ENCODE results near the gene DEFB127. TPM values are rescaled to one million over a fixed set of nuclear protein-coding genes. Genes with fewer than 3 reads are reported as not detected.
"Not testable (repeated sequence)": the region's sequence is repeated elsewhere in the genome, so short reads cannot be mapped to it uniquely, and the experiment has no call there.

The DEFB127 gene, protein sequence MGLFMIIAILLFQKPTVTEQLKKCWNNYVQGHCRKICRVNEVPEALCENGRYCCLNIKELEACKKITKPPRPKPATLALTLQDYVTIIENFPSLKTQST
- total RNA-seq: not detected

GRCh38 chr20:157154-157553 is at the start of gene DEFB127:
TSS of gene DEFB127 (plus strand) at chr20:157454. CDS start at chr20:157545, 91 bp downstream.
- ATAC-seq: no peak

DNA sequence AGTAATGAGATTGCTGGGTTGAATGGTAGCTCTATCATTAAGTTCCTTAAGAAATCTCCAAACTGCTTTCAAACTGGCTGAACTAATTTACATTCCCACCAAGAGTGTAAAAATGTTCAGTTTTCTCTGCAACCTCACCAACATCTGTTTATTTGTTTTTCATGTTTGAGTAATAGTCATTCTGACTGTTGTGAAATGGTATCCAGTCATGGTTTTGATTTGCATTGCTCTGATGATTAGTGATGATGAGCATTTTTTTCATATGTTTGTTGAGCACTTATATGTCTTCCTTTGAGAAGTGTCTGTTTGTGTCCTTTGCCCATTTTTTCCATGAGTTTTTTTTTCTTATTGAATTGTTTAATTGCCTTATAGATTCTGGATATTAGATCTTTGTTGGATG is 44.9 kb upstream of the DEFB127 start:
- no peak for ATAC-seq

DNA sequence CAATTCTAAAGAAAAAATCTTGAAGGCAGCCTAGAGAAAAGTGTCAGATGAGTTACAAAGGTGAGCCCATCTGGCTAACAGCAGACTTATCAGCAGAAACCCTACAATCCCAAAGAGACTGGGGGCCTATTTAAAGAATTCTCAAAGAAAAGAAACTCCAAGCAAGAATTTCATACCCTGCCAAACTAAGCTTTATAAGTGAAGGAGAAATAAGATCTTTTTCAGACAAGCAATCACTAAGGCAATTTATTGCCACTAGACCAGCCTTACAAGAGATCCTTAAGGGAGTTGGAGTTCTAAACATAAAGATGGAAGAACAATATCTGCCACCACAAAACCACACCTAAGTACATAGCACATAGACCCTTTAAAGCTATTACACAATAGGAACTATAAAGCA is 39.7 kb upstream of the DEFB127 start:
- no peak for ATAC-seq

DNA sequence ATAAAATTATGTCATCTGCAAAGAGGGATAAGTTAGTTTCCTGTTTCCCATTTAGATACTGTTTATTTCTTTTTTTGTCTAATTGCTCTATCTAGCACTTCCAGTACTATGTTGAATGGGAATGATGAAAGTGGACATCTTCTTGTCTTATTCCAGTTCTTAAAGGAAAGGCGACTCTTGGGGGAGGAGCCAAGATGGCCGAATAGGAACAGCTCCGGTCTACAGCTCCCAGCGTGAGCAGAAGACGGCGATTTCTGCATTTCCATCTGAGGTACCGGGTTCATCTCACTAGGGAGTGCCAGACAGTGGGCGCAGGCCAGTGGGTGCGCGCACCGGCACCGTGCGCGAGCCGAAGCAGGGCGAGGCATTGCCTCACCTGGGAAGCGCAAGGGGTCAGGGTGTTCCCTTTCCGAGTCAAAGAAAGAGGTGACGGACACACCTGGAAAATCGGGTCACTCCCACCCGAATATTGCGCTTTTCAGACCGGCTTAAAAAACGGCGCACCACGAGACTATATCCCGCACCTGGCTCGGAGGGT is 27.4 kb upstream of the DEFB127 start:
- not testable (repeated sequence) for ATAC-seq

DNA sequence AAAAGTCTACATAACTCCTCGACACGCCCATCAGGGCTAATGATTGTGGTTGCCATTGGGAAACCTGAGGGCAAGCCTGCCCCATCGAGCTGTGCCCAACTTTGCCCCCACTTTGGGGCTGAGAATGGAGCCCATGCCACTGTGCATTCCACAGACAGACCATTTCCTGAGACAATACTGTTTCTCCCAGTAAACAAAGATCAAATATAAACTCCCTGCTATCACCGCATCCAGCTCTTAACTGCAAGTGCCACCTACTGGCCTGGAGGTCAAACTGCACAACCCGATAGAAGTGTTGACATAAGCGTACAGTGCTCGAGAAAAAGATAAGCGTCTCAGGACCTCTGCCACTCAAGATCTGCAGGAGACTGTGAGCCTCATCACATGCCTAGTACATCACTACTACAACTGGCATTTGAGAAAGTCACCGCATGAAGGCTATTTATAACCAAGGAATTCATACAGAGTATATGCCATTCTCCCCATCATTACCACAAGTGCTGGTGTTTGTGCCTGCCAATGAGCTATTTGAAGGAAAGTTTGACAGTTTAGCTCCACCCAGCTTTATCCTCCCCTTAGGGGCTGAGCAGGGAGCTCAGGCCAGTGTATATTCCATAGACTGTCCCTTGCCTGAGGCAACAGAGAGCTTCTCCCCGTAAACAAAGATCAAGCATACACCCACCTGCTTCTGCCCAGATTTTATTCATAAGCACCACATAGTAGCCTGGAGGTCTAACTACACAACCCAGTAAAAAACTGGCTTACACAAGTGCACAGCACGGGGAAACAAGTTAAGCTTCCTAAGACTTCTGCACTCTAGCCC is 19.4 kb upstream of the DEFB127 start:
- ATAC-seq: no peak

DNA sequence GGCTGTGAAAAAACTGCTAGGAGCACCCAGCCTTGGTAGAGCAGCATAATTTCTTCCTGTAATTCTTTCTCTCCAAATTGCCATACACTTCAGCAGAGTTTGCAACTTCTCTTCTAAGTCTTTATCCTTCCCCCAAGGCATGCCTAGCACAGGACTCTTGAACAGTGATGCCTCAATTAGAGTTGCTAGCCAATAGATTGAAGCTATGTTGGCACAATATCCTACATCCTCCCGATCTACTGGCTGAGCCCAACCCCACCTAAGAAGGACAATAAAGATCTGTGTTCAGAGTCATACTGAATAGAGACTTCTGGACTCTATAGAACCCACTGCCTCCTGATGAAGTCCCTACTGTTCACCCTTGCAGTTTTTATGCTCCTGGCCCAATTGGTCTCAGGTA is 15.0 kb upstream of the DEFB127 start, which contains the start of gene DEFB126:
TSS of gene DEFB126 (plus strand) at position 301 of the 400 bp plus-strand sequence. CDS start at position 340, 39 bp downstream.
- ATAC-seq: no peak

DNA sequence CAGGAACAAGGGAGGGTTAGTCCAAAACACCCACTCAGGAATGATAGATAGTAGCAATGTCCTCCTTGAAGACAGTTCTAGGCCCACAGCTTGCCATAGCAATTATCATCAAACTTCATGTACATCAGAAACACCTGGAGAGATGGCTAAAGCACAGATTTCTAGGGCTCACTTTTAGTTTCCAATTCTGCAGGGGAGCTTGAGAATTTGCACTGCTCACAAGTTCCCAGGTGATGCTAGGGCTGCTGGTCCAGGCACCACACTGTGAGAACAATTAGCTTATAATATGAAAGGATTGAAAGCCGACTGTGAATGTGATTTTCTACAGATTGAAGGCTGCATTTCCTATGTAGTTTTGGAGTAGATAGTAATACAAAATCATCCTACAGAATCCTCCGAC is 11.4 kb upstream of the DEFB127 start:
- no peak for ATAC-seq

DNA sequence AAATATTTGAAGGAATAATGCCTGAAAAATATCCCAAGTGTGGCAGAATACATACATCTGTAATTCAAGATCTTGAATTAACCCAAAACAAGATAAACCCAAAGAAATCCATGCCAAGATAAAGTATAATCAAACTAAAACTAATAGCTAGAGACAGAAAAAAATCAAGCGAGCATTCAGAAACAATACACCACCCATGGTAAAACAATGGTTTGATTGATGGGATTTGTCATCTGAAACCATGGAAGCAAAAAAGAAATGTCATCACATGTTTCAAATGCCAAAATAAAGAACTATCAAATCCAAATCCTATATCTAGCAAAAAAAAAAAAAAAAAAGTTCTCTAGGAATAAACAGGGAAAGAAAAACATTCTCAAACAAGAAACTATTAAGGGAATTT is 5.1 kb upstream of the DEFB127 start:
- no peak for ATAC-seq

- ATAC-seq: no peak
These were observed 7.4 kb downstream of the DEFB127 start for GRCh38 chr20:164618-165017.

DNA sequence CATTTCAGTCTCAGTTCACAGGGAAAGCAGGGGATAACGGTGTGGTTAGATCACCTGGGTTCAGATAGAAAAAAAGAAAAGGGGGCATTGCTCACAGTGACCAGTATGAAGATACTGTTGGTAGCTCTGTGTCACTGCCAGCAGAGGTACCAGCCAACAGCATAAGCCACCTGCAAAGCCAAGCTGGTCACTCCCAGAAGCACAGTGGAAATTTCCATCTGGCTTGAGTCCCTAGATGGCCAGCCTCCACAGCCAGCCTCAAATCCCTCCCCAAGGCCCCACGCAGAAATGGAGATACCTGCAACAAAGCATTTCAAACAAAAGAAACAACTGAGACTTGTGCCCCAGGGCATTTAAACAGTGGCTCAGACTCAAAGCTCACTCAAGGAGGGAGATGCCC is 11.6 kb downstream of the DEFB127 start:
- ATAC-seq: no peak

DNA sequence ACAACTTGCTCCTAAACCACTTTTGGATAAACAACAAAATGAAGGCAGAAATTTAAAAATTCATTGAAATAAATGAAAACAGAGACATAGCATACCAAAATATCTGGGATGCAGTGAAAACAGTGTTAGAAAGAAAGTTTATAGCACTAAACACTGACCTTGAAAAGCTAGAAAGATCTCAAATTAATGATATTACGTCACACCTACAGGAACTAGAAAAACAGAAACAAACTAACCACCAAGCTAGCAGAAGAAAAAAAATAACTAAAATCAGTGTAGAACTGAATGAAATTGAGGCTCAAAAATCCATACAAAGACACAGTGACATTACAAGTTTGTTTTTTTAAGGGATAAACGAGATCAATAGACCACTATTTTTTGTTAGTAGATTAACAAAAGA is 27.0 kb downstream of the DEFB127 start:
- ATAC-seq: no peak

GRCh38 chr20:187733-188132 is 30.5 kb downstream of the DEFB127 start:
- no peak for ATAC-seq

DNA sequence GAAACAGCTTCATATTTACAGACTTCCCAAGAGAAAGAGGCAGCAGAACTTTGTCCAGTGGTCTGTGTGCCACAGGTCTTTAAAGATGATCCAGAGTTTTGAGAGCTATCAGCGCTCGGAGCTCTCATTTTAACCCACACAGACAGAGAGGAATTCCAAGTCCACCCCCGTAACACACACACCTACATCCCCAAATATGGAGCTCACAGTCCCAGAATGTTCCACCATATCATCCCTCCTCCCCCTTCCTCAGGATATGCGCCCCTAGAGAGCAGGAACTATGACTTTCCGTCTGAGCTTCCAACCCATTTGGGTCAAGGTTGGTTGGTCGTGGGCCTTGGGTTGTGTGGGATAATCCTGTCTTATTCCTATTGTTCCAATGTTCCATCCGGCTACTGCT is 32.4 kb downstream of the DEFB127 start, which contains the start of gene DEFB128:
TSS of gene DEFB128 (minus strand) at position 101 of the 400 bp plus-strand sequence. CDS start at position 13, 88 bp downstream.
- ATAC-seq: no peak

DNA sequence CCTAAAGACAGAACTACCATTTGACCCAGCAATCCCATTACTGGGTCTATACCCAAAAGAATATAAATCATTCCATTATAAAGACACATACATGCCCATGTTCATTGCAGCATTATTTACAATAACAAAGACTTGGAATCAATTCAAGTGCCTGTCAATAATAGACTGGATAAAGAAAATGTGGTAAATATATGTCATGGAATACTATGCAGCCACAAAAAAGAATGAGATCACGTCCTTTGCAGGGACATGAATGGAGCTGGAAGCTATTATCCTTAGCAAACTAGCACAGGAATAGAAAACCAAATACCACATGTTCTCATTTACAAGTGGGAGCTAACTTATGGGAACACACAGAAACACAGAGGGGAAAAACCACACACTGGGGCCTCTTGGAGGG is 41.0 kb downstream of the DEFB127 start:
- no peak for ATAC-seq

DNA sequence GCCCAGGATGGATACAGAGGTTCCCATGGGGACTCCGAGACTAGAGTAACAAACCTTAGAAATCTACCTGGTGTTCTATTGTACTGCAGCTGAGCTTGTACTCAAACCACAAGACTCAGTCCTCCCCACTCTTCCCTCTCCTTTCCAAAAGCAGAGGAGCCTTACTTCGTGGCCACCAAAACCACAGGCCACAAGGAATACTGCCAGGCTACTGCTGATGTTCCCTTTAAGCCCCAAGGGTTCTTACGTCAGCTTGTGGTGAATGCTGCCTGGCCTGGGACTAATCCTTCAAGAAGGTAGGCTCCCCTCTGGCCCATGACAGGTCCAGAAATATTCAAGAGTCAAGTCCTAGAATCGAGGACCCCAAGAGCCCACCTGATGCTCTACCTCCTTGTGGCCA is 42.7 kb downstream of the DEFB127 start:
- no peak for ATAC-seq

DNA sequence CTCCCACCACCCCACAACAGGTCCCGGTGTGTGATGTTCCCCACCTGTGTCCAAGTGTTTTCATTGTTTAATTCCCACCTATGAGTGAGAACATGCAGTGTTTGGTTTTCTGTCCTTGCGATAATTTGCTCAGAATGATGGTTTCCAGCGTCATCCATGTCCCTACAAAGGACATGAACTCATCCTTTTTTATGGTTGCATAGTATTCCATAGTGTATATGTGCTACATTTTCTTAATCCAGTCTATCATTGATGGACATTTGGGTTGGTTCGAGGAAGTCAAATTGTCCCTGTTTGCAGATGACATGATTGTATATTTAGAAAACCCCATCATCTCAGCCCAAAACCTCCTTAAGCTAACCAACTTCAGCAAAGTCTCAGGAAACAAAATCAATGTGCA is 46.4 kb downstream of the DEFB127 start:
- ATAC-seq: not testable (repeated sequence)

Other genes starting within 250 kb of the DEFB127 start
- gene DEFB125, start 69.8 kb upstream of the DEFB127 start, total RNA-seq: not detected
- not detected for gene DEFB126, start 14.9 kb upstream of the DEFB127 start, total RNA-seq
- not detected for gene DEFB128, start 32.3 kb downstream of the DEFB127 start, total RNA-seq
- gene DEFB129, start 69.8 kb downstream of the DEFB127 start, total RNA-seq: not detected
- gene DEFB132, start 100.3 kb downstream of the DEFB127 start, total RNA-seq: not detected
- gene C20orf96, start 133.3 kb downstream of the DEFB127 start, total RNA-seq: 2.0 TPM
- gene ZCCHC3, start 140.1 kb downstream of the DEFB127 start, total RNA-seq: 6.2 TPM
- gene SOX12, start 168.1 kb downstream of the DEFB127 start, total RNA-seq: 4.5 TPM
- 7.1 TPM for gene NRSN2, start 189.7 kb downstream of the DEFB127 start, total RNA-seq
- 58.0 TPM for gene TRIB3, start 223.3 kb downstream of the DEFB127 start, total RNA-seq

Measured in esophagus mucosa (tissue), 1 donor.